Measurements from ENCODE around the gene MCM3.

Gene MCM3

DNA sequence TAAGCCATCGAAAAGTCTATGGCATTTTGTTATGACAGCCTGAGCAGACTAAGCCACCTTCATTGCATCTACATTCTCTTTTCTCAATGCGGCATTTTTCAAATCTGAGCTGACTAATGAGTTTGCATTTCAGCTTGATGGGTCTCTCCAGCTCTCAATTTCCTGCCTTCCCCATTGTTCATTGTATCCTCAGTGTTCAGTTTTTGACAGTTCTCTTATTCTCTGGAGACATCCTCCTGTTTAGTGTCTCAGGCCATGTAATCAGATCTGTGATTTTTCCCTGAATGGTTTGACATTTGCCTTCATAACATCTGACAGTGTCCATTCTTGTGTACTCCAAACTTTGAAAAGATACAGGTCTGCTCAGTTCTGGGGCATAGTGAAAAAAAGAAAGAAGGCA lies 27.9 kb upstream of the MCM3 start:
- Histone ChIP-seq H3K27ac (ENCODE audit: low read depth, low read length) (no peak overlapping the region), H3K4me2 (ENCODE audit: low read length) (no peak overlapping the region), H3K27me3 (ENCODE audit: control insufficient read depth, low read length) (no peaks in the 10 kb centered on the region), H3K4me3 (ENCODE audit: low read length) (no peak overlapping the region), H4K20me1 (ENCODE audit: control insufficient read depth, insufficient read depth, low read depth, low read length) (no peaks in the 10 kb centered on the region), H3K9me3 (ENCODE audit: control insufficient read depth, insufficient read depth, low read length) (no peaks in the 10 kb centered on the region), H3F3A (ENCODE audit: control insufficient read depth, insufficient read depth) (0 out of 2 replicates have a peak, but pooled peaks cover 4% of the 10 kb centered on the region), H3K36me3 (ENCODE audit: control insufficient read depth, low read length) (no peaks in the 10 kb centered on the region), H3K79me2 (ENCODE audit: control insufficient read depth, low read length) (no peaks in the 10 kb centered on the region), H3K9me2 (replicated peaks; ENCODE audit: control insufficient read depth, low read length) (no peaks in the 10 kb centered on the region), H3K4me1 (ENCODE audit: control insufficient read depth, low read length) (peaks cover 11% of the 10 kb centered on the region)
- TF ChIP-seq EZH2phosphoT487 (IDR thresholded peaks at IDR 0.05; ENCODE audit: borderline replicate concordance, low read length) (no peak), CTCF (IDR thresholded peaks at IDR 0.05; ENCODE audit: low read depth, low read length, poor library complexity, severe bottlenecking) (no peak)

DNA sequence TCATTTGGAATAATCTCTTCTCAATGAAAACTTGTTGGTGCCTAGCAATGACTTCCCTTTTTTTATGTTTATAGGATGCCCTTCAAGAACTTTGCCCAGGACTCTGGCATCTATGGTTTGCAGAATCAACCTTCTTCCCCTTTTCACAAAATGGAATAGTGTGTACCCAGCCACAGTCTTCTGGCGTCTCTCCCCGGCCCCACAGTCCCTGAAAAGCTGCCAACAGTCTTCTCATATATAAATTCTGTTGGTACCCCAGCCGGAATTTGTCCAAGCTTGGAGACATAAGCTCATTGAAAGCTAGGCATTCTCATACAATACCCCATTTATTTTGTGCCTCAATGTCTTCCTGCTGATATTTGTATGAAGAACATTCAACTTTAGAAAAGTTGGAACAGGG lies 26.4 kb upstream of the MCM3 start:
- H3K4me3 ChIP-seq (ENCODE audit: low read length) = no peak overlapping the region
- H3F3A ChIP-seq (ENCODE audit: control insufficient read depth, insufficient read depth) = peaks cover 9% of the 10 kb centered on the region; the same call in 1 of the 2 replicates
- H3K36me3 ChIP-seq (ENCODE audit: control insufficient read depth, low read length) = no peaks in the 10 kb centered on the region
- TF ChIP-seq CTCF (IDR thresholded peaks at IDR 0.05; ENCODE audit: low read depth, low read length, poor library complexity, severe bottlenecking) = no peak
- TF ChIP-seq EZH2phosphoT487 (IDR thresholded peaks at IDR 0.05; ENCODE audit: borderline replicate concordance, low read length) = no peak
- no peak overlapping the region for H3K27ac ChIP-seq (ENCODE audit: low read depth, low read length)
- H3K9me2 ChIP-seq (replicated peaks; ENCODE audit: control insufficient read depth, low read length) = no peaks in the 10 kb centered on the region
- H3K4me2 ChIP-seq (ENCODE audit: low read length) = no peak overlapping the region
- peaks cover 26% of the 10 kb centered on the region for H3K4me1 ChIP-seq (ENCODE audit: control insufficient read depth, low read length)
- no peaks in the 10 kb centered on the region for H3K27me3 ChIP-seq (ENCODE audit: control insufficient read depth, low read length)
- H3K9me3 ChIP-seq (ENCODE audit: control insufficient read depth, insufficient read depth, low read length) = no peaks in the 10 kb centered on the region
- H3K79me2 ChIP-seq (ENCODE audit: control insufficient read depth, low read length) = no peaks in the 10 kb centered on the region
- H4K20me1 ChIP-seq (ENCODE audit: control insufficient read depth, insufficient read depth, low read depth, low read length) = no peaks in the 10 kb centered on the region

DNA sequence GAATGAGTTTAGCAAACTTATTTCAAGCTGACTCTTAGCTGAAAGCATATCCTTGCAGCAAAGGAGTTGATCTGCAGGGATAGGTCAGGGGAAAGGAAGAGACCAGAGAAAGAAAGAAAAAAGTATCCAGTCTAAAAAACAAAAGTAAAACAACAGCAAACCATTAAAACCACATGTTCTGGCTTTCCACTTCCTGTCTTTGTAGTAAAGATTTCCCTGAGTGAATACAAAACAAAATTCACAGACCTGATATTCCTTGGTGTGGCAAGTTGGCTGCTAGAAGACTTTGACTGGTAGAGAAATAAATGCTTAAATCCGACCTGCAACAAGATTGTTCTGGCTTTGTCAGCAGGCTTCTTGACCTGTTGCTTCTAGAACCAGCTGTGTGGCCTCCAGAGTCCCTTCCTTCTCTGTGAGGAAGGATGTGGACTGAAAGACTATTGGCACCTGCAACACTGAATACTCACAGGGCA lies 23.4 kb upstream of the MCM3 start:
- H3K27me3 ChIP-seq (ENCODE audit: control insufficient read depth, low read length) = no peaks in the 10 kb centered on the region
- H4K20me1 ChIP-seq (ENCODE audit: control insufficient read depth, insufficient read depth, low read depth, low read length) = no peaks in the 10 kb centered on the region
- H3K36me3 ChIP-seq (ENCODE audit: control insufficient read depth, low read length) = no peaks in the 10 kb centered on the region
- H3K79me2 ChIP-seq (ENCODE audit: control insufficient read depth, low read length) = no peaks in the 10 kb centered on the region
- TF ChIP-seq CTCF (IDR thresholded peaks at IDR 0.05; ENCODE audit: low read depth, low read length, poor library complexity, severe bottlenecking) (no peak), EZH2phosphoT487 (IDR thresholded peaks at IDR 0.05; ENCODE audit: borderline replicate concordance, low read length) (no peak)
- H3K27ac ChIP-seq (ENCODE audit: low read depth, low read length) = peak overlapping the region; percentile 20
- H3F3A ChIP-seq (ENCODE audit: control insufficient read depth, insufficient read depth) = peaks cover 19% of the 10 kb centered on the region
- no peaks in the 10 kb centered on the region for H3K9me3 ChIP-seq (ENCODE audit: control insufficient read depth, insufficient read depth, low read length)
- H3K4me1 ChIP-seq (ENCODE audit: control insufficient read depth, low read length) = peaks cover 45% of the 10 kb centered on the region
- peak overlapping the region; percentile 72 for H3K4me2 ChIP-seq (ENCODE audit: low read length)
- H3K9me2 ChIP-seq (replicated peaks; ENCODE audit: control insufficient read depth, low read length) = no peaks in the 10 kb centered on the region
- H3K4me3 ChIP-seq (ENCODE audit: low read length) = peak overlapping the region; percentile 37

Measured in DOHH2 (cell line).